CD4-positive, alpha-beta T cell treated with Interferon gamma for 1 hour (primary cell): ENCODE results near the gene RNF14.
"Not testable (repeated sequence)": the region's sequence is repeated elsewhere in the genome, so short reads cannot be mapped to it uniquely, and the experiment has no call there.

Source experiments
- DNase-seq: peaks from one replicate; pipeline ENCODE4 v3.0.0-alpha.2; 2020

The RNF14 gene

DNA sequence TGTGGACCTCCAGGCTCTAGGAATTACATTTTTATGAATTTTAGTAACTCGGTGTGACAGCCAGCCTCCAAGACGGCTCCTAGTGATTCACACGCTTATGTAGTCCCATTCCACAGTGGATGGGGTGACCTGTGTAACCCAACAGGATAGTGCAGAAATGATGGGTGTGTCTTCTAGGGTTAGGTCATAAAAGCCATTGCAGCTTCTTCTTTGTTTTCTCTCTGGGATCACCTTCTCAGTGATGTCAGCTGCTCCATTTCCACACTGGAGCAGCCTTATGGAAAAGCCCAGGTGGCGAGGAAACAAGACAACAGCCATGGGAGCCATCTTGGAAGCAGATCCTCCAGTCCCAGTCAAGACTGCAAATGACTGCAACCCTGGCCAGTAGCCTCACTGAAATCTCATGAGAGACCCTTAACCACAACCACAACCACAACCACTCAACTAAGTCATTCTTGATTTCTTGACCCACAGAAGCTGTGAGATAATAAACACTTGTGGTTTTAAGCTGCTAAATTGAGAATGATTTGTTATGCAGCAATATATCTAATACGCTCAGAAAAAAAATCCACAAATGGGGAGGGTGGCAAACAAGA lies 49.0 kb downstream of the RNF14 start:
- no peak for DNase-seq

DNA sequence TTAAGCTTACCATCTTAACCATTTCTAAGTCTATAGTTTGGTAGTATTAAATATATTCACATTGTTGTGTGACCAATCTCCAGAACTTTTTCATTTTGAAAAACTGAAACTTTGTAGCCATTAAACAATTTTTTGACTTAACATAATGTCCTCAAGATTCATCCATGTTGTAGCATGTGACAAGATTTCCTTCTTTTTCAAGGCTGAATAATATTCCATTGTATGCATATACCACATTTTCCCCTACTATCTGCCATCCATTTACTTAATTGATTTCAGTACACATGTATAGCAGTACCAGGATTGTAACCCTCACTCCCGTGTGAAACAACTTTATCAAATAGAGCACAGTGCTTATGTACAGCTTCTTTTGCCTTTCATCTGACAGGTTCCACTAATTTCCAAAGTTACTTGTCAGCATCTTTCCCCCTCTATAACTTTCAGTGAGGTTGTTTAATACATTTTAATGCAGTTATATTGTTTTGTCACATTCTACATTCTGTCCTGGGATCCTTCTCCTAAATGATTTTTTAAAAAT lies 51.3 kb downstream of the RNF14 start:
- DNase-seq, result no peak

DNA sequence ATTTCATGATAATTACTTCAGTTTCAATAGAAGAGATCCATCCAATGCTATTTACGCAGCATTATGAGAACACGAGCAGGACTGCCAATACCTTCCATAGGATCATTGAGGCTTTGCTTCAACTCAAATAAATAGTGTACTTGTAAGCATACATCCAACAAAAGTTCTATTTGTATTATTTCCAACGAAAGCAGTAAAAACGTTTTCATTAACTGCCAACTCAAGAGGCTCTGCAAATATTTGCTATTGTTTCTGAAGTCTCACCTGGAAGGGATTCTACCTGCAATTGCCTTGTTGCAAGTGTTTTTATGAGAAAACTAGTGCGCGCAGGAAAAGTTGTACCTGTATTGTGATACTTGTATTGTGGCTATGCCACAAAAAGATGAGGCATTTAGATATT lies 54.9 kb downstream of the RNF14 start:
- no peak for DNase-seq

DNA sequence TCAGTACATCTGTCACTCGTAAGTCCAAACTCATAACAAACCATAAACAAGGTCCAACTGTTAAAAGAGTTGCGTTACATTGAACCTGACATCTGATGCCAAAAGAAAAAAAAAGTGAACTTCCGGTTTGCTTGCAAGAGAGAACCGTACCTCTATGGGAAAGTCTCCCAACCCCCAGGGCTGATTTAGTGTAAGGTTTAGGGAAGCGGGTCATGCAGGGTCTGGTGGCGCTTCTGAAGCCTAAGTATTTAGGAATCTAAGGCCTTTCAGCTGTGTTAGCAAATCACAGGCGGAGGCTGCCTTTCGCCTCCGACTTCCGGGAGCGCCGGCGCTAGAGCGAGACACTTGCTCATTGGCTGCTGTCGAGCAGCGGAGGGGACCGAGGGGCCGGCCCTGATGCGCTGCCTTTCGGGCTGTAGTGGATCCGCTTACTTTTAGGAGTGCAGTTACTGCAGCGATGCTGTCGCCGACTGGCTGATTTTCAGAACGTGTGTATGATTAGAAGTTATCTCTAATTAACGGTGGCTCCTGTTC lies 55.9 kb downstream of the RNF14 start:
- DNase-seq, result peak; percentile 81

DNA sequence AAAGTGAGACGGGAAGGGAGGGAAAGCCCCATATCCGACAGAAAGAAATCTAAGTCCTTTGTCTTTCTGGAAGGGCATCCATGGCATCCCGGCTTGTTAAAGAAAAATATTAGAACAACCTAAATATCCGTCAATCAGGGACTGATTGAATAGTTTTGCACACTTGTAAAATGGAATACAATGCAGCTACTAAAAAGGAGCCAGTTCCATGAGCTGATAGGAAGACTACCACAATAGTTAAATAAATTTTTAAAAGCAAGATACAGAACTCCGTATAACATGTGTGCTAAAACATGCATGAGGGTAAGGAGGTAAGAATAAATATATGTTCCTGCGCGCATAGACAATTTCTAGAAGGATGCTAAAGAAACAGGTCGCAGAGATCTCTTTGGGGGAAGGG lies 56.7 kb downstream of the RNF14 start:
- DNase-seq, result no peak

DNA sequence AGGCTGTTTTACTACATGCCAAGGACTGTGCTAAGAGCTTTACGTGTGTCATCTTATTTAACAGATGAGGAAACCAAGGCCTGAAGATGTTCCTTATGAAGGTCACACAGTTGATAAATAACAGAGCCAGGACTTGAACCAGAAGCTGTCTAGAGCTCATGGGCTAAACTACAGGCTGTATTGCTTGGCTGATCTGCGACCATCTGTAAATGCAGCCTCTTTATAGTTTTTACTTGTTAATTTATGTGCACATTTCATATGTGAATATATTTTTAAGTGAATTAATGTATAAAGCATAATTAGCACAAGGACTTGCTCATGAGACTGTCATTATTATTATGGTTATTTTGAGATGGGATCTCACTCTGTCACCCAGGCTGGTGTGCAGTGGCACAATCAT lies 63.2 kb downstream of the RNF14 start:
- DNase-seq, result no peak

DNA sequence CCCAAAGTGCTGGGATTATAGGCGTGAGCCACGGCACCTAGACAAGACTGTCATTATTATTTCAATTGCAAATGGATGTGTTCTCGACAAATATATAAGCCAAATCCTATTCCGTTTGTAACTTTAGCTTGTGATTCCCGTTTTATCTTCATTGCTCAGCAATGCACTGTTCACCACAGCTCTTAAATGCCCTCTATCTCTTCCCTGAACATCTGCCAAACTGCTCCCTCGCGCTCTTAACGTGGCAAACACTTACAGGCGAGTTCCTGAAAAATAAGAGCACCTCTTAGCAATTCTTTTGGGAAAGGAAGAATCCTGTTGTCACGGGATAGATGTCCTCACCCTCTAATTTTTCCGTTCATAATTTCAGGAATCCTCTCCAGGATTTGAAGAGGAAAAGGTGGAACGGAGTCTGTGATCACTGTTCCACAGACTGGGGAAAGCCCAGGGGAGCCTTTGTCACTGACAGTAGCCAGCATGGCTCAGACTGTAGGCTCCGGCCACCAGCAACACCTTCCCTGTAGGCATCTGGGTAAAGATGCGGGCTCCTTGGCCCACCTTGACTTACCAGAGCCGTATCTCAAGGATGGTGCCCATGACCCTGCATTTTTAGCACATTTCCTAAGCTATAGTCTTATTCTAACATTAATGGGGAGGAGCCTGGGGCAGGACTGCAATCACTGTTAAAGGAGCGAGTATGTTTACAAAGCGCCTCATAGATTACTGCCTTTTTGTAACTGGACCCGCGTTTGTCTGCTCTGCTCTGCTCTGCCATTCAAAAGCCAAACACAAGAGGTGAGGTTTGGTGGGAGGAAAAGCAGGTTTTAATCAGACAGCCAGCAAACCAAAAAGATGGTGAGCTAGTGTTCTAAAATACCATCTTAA lies 64.1 kb downstream of the RNF14 start:
- DNase-seq, result no peak

DNA sequence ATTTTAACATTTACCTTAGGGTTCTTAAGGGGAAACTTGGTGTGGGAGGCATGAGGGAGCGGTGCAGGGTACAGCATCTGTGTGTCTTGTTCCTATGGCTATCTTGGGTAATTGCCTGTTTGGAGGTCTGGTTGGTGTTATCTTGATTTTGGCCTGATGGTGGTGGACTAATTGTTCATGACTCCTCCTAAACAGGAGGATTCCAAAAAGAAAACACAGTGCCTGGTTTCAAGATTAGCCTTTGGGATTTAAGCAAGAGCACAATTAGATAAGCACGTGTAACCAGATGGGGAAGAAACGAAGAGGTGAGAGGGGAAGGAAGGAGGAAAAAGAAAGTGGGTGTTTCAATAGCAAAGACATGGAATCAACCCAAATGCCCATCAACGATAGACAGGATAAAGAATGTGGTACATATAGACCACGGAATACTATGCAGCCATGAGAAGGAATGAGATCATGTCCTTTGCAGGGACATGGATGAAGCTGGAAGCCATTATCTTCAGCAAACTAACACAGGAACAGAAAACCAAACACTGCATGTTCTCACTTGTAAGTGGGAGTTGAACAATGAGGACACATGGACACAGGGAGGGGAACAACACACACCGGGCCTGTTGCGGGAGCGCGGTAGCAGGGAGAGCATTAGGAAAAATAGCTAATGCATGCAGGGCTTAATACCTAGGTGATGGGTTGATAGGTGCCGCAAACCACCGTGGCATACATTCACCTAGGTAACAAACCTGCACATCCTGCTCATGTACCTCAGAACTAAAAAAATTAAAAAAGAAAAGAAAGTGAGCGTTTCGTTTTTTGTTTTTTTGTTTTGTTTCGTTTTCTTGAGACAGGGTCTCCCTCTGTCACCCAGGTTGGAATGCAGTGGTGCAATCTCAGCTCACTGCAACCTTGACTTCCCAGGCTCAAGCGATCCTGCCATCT lies 65.0 kb downstream of the RNF14 start:
- not testable (repeated sequence) for DNase-seq

DNA sequence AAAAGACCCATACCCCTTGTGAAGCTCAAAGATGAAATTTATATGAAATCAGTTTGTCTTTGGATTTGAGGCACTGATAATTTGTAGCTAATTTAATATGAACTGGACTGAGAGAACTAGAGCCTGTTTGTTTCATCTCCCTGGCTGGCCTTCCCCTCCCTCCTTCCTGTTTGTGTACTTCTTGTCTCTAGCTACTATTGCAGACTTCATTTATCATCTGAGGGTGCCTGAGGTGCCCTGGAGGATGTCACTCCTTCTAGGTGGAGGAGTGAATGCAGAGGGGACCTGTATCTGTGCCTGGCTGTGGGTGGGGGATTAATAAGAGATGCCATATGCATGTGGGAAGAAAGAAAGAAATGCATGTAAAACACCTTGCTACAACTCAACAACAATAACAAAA lies 66.1 kb downstream of the RNF14 start:
- DNase-seq, result no peak

DNA sequence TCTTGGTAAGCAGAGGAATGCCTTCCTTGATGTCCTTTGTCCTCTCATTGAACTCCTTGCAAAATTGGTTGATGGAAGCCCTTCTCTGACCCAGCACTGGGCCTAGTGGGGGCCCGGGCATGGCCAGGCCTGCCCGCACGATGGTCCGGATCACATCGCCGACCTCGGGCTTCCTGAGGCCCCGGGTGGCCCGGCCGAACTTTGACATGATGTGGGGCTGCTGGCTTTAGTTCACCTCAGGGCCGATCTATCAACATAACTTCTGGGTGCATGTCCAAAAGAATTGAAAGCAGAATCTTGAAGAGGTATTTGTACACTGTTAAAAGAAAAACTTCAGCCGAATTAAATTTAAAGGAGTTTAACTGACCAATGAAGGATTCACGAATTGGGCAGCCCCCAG lies 68.0 kb downstream of the RNF14 start:
- no peak for DNase-seq

DNA sequence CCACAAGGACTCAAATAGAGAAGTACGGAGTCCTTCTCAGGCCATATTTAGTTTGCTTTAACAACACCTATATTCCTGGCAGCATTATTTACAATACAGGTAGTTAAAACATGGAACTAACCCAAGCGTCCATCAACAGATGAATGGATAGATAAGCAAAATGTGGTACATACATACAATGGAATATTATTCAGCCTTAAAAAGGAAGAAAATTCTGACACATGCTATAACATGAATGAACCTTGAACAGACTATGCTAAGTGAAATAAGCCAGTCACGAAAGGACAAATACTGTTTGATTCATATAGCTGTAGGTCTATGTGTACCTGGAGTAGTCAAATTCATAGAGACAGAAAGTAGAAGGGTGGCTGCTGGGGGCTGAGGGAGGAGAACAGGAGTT lies 68.7 kb downstream of the RNF14 start:
- not testable (repeated sequence) for DNase-seq

DNA sequence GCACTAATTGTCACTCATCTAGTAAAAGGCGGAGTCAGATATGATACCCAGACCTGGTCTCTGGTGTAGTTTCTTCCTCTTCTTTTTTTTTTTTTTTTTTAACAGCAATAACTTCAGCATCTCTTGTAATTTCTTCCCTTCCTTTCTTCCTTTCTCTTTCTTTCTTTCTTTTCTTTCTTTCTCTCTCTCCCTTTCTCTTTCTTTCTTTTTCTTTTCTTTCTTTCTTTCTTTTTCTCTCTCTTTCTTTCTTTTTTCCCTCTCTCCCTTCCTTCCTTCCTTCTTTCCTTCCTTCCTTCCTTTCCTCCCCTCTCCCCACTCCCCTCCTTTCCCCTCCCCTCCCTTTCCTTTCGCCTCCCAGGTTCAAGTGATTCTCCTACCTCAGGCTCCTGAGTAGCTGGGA lies 69.8 kb downstream of the RNF14 start:
- no peak for DNase-seq
